ENCODE data around the gene PDGFRA. TPM values are rescaled to one million over a fixed set of nuclear protein-coding genes. Genes with fewer than 3 reads are reported as not detected.

PDGFRA gene
- total RNA-seq, 4 donors from 2014 or later = 92.2 to 164 (median 130) TPM

DNA sequence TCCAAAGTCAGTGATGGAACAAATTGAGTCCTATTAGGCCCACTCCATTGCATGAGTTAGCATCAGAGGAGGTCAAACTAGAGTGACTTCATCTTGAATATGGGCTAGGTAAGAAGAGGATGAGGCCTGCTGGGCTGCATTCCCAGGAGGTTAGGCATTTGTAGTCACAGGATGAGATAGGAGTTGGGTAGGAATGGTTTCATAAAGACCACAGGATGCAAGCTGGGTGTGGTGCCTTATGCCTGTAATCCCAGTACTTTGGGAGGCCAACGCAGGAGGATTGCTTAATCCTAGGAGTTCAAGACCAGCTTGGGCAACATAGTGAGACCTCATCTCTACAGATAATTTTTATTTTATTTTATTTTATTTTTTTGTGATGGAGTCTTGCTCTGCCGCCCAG is 26.8 kb downstream of the PDGFRA start:
- H3K4me3 ChIP-seq = no peak overlapping the region
- H3K9me3 ChIP-seq = no peaks in the 10 kb centered on the region
- H3K36me3 ChIP-seq = no peaks in the 10 kb centered on the region
- H3K4me1 ChIP-seq = no peaks in the 10 kb centered on the region
- TF ChIP-seq POLR2AphosphoS5 (IDR thresholded peaks at IDR 0.05) = no peak
- TF ChIP-seq POLR2A (IDR thresholded peaks at IDR 0.05) = no peak
- no peak for TF ChIP-seq CTCF (IDR thresholded peaks at IDR 0.05)
- no peak for TF ChIP-seq EP300 (IDR thresholded peaks at IDR 0.05)
- peak; percentile 89 for ATAC-seq
- no peaks in the 10 kb centered on the region for H3K27me3 ChIP-seq
- H3K27ac ChIP-seq = no peak overlapping the region
- WGBS, 2 donors (ENCODE audit: low coverage in 1 of 2) = 90 to 100% methylated on average over 1 to 2 of the region's 2 CpGs

GRCh38 chr4:54256491-54257486 is 27.7 kb downstream of the PDGFRA start:
- no peak overlapping the region for H3K4me3 ChIP-seq
- TF ChIP-seq EP300 (IDR thresholded peaks at IDR 0.05) (no peak), POLR2AphosphoS5 (IDR thresholded peaks at IDR 0.05) (no peak)
- no peaks in the 10 kb centered on the region for H3K9me3 ChIP-seq
- no peaks in the 10 kb centered on the region for H3K36me3 ChIP-seq
- no peaks in the 10 kb centered on the region for H3K4me1 ChIP-seq
- ATAC-seq = no peak
- no peak overlapping the region for H3K27ac ChIP-seq
- 88 to 90% methylated on average over 7 to 8 of the region's 11 CpGs for WGBS, 2 donors (ENCODE audit: low coverage in 1 of 2)
- no peaks in the 10 kb centered on the region for H3K27me3 ChIP-seq

DNA sequence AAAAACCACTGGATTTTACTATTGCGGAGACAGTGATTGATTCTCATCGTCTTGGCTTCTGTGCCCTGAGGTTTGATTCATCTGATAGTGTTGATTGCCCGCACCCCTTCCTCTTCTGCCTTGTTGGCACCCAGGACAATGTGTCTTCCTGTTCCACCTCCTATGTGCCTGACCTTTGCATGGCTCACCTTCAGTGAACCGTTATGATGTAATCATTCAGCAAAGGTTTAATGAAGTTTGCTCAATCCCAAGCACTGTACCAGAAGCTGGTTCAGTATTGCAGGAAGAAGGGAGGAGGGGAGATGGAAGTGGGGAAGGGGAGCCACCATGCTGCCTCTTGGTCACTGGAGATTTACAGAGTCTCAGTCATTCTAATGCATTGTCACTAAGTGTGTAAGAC is 36.3 kb downstream of the PDGFRA start:
- no peaks in the 10 kb centered on the region for H3K9me3 ChIP-seq
- no peak overlapping the region for H3K4me3 ChIP-seq
- no peak overlapping the region for H3K27ac ChIP-seq
- WGBS, 2 donors (ENCODE audit: low coverage in 1 of 2) = 58 to 91% methylated on average over 2 to 4 of the region's 4 CpGs
- no peak for ATAC-seq
- no peaks in the 10 kb centered on the region for H3K4me1 ChIP-seq
- no peaks in the 10 kb centered on the region for H3K36me3 ChIP-seq
- H3K27me3 ChIP-seq = no peaks in the 10 kb centered on the region
- no peak for TF ChIP-seq POLR2A (IDR thresholded peaks at IDR 0.05)
- TF ChIP-seq EP300 (IDR thresholded peaks at IDR 0.05) = no peak
- TF ChIP-seq CTCF (IDR thresholded peaks at IDR 0.05) = no peak
- no peak for TF ChIP-seq POLR2AphosphoS5 (IDR thresholded peaks at IDR 0.05)

DNA sequence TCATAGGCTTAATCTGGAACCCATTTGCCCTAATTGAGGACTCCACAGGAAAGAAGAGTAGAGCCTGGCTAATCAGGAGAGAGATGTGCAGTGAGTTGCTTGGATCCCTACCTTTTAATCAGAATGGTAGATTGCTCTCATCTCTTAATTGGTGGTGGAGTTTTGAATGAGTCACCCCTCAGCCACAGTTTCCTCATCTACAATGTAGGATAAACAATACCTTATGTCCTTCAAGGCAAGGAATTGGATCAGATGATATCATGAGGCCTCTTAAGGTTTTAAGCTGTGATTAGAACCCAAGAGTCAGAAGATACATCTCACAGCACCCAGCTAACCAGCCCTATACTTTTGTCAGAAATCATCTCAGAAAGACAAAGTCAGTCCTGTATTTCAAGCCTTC is 39.1 kb downstream of the PDGFRA start:
- Histone ChIP-seq H3K36me3 (no peaks in the 10 kb centered on the region), H3K4me3 (no peak overlapping the region), H3K27me3 (peaks cover under 1% of the 10 kb centered on the region), H3K27ac (no peak overlapping the region), H3K9me3 (no peaks in the 10 kb centered on the region), H3K4me1 (no peaks in the 10 kb centered on the region)
- TF ChIP-seq EP300 (IDR thresholded peaks at IDR 0.05) (no peak), POLR2A (IDR thresholded peaks at IDR 0.05) (no peak), CTCF (IDR thresholded peaks at IDR 0.05) (no peak)
- no peak for ATAC-seq

- H3K36me3 ChIP-seq = no peaks in the 10 kb centered on the region
- H3K4me1 ChIP-seq = peaks cover 0 to 6% (median 0%) of the 10 kb centered on the region in 3 donors
- no peaks in the 10 kb centered on the region for H3K9me3 ChIP-seq
- TF ChIP-seq CTCF (IDR thresholded peaks at IDR 0.05) (no peak), POLR2A (IDR thresholded peaks at IDR 0.05) (no peak), EP300 (IDR thresholded peaks at IDR 0.05) (no peak), POLR2AphosphoS5 (IDR thresholded peaks at IDR 0.05) (no peak)
- H3K27ac ChIP-seq = no peak overlapping the region
- H3K27me3 ChIP-seq = peaks cover 8% of the 10 kb centered on the region
- H3K4me3 ChIP-seq = no peak overlapping the region
- no peak for ATAC-seq
Measured at GRCh38 chr4:54271464-54271863, 42.4 kb downstream of the PDGFRA start.
